Measurements from ENCODE around the gene PCNT. TPM values are rescaled to one million over a fixed set of nuclear protein-coding genes. Genes with fewer than 3 reads are reported as not detected.
"Not testable (repeated sequence)": the region's sequence is repeated elsewhere in the genome, so short reads cannot be mapped to it uniquely, and the experiment has no call there.

The PCNT gene
- total RNA-seq, 2 donors from 2014 or later, result 52.8 to 63.4 TPM

DNA sequence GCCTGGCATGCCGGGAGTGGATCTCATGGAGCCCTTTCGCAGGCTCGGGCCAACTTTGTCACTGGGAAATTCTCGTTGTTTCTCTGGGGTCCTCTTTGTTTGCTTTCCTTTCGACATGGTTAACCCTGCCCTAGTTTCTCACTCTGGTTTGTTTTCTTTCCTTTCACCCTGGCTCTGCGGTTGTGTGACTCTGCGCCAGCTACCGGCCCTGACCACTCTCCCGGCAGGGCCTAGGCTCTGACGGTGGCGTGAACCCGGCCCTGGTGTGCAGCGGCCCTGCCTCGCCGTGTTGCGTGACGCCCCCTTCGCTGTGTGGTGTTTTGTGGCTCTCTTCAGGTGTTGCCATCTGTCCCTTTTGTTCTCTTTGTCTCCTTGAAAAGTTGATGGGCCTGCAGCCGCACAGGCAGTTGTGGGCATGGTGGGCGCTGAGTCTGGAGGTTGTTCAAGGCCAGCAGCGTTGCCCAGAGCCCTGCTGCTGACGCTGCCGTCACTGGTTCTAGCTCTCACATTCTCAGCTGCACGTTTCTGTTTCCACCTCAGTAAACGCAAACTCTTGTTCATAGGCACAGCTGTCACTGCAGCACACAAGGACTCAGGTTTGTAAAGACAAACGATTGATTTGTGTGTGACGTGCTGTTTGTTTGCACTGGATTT is 70.1 kb downstream of the PCNT start:
- Mint-ChIP-seq H3K36me3 (peaks cover 5 to 6% of the 10 kb centered on the region in 2 donors), H3K9me3 (no peaks in the 10 kb centered on the region), H3K27ac (peak overlapping the region in 1 of 2 donors; percentile 93)
- ATAC-seq (no peak), DNase-seq (ENCODE audit: low spot score in 2 of 2) (no peak)

DNA sequence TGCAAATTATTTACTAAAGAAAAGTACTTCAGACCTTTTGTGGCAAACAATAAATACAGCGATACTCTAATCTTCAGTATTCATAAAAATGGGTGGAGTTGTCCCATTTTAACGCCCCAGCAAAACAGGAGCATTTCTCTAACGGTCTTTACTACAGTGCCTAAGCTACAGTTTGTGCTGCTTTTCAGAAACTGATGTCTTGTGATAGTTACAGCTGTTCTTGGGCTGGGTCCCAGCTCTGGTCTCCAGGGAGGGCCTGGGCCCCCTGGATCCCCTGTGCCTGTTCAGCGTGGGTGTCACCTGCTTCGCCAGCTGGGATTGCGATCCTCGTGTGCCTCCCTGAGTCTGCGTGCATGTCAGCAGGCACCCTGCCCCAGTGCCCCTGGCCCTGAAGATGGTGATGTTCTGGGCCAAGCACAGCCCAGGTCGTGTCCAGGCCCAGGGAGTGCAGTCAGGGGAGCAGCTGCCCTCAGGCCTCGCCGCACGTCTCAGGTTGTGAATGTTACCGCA is 70.7 kb downstream of the PCNT start:
- DNase-seq (ENCODE audit: low spot score in 2 of 2), result no peak
- ATAC-seq, result no peak
- H3K9me3 Mint-ChIP-seq, result no peaks in the 10 kb centered on the region
- H3K27ac Mint-ChIP-seq, result no peak overlapping the region
- H3K36me3 Mint-ChIP-seq, result peaks cover 5 to 6% of the 10 kb centered on the region in 2 donors

DNA sequence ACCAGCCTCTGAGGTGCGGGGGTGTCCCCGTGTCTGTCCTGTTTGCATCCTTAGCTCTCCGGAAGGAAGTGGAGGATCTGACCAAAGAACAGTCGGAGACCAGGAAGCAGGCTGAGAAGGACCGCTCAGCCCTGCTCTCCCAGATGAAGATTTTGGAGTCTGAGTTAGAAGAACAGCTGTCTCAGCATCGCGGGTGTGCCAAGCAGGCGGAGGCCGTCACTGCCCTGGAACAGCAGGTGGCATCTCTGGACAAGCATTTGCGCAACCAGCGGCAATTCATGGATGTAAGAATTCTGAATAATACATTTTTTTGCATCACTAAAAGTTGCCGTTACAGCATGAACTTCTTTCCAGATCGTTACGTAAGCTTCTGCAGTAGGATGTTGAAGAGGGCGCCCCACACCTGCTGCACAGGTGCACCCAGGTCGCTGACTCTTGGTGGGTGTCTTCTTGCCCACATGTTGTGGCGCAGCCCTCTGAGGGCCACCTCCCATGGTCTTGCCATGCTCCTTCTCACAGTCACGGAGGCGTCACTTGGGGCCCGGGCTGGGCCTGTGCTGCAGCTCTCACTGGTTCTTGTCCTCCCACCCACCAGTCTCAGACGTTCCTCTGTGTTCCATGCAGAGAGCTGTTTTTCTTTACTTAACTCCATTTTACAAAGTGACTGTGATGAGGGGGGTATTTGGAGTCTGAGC is 73.4 kb downstream of the PCNT start:
- Mint-ChIP-seq H3K36me3 (peaks cover 0 to 5% of the 10 kb centered on the region in 2 donors), H3K27ac (no peak overlapping the region), H3K9me3 (no peaks in the 10 kb centered on the region)
- ATAC-seq (no peak), DNase-seq (ENCODE audit: low spot score in 2 of 2) (no peak)

DNA sequence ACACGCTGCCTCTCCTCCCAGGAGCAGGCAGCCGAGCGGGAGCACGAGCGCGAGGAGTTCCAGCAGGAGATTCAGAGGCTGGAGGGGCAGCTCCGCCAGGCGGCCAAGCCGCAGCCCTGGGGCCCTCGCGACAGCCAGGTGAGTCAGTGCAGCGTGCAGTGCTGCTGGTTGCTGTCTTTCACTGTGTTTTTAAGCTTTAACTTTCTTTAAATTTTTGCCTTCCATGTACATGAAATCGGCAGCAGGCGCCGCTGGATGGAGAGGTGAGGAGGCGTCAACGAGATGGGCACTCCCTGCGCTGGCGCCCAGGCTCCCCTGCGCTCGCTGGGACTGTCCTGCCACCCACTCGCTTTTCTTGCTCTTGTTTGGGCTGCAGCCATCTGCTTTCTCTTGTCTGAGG is 74.0 kb downstream of the PCNT start:
- peaks cover 2 to 9% of the 10 kb centered on the region in 2 donors for H3K36me3 Mint-ChIP-seq

DNA sequence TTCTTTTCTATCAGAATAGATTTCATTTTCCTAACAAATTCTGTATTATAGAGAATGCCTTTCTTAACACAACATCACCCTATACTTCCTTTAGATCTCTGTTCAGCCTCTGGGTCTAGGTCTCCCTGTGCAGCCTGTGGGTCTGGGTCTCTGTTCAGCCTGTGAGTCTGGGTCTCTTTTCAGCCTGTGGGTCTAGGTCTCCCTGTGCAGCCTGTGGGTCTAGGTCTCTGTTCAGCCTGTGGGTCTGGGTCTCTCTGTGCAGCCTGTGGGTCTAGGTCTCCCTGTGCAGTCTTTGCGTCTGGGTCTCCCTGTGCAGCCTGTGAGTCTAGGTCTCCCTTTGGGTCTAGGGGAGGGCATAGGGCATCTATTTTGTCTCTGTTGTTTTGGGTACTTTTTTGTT is 75.2 kb downstream of the PCNT start:
- ATAC-seq, result peak in 1 of 2 donors; percentile 32
- H3K36me3 Mint-ChIP-seq, result peaks cover 7 to 13% of the 10 kb centered on the region in 2 donors
- H3K27ac Mint-ChIP-seq, result no peak overlapping the region
- H3K9me3 Mint-ChIP-seq, result no peaks in the 10 kb centered on the region
- no peak for DNase-seq (ENCODE audit: low spot score in 2 of 2)

More for the DNA sequence above, 74.0 kb downstream of the PCNT start:
- H3K27ac Mint-ChIP-seq, result peak overlapping the region in 1 of 2 donors; percentile 72
- no peak for ATAC-seq
- no peak for DNase-seq (ENCODE audit: low spot score in 2 of 2)
- H3K9me3 Mint-ChIP-seq, result no peaks in the 10 kb centered on the region

DNA sequence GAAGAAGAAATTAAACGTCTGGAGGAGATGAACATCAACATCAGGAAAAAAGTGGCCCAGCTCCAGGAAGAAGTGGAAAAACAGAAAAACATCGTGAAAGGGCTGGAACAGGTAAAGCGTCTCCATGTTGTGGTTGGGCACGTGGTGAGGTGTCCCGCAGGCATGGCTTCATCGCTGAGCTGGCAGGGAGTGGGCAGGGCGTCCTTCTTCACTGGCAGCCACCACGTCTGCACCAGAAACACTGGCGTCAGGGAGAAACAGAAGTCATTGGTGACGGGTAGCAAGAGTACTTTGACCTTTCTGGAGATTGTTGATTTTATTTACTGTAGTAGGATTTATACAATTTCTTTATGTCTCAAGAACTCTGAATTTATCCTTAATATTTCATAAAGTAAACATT is 75.7 kb downstream of the PCNT start:
- Mint-ChIP-seq H3K9me3 (no peaks in the 10 kb centered on the region), H3K27ac (peak overlapping the region in 1 of 2 donors; percentile 45), H3K36me3 (peaks cover 7 to 10% of the 10 kb centered on the region in 2 donors)
- DNase-seq (ENCODE audit: low spot score in 2 of 2) (no peak), ATAC-seq (no peak)

DNA sequence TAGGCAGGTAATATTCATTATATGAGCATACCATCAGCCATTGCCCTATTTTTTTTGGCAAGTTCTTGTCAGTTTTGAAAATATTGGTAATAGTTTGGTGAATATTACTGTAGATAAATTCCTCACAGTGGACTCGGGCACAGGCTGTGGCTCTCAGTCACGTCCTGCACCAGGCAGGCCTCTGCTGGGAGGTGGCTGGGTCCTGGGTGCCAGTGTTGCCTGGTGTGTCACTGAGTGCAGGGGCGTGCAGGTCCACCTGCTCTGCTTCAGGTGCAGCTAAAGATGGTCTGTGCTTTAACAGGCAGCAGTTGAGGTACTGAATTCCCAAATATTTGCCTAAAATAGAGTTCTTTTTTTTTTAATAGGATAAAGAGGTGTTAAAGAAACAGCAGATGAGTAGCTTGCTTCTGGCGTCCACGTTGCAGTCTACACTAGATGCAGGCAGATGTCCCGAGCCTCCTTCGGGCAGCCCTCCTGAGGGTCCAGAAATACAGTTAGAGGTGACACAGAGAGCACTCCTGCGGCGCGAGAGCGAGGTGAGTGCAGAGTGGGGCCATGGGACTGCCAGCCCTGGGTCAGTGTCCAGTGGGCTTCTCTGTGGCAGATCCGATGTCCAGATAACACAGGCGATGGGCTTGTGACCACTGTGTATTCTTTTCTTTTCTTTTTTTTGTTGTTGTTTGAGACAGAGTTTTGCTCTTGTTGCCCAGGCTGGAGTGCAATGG is 77.4 kb downstream of the PCNT start:
- ATAC-seq (no peak), DNase-seq (ENCODE audit: low spot score in 2 of 2) (no peak)
- Mint-ChIP-seq H3K27ac (no peak overlapping the region), H3K36me3 (peaks cover 7 to 10% of the 10 kb centered on the region in 2 donors), H3K9me3 (no peaks in the 10 kb centered on the region)

DNA sequence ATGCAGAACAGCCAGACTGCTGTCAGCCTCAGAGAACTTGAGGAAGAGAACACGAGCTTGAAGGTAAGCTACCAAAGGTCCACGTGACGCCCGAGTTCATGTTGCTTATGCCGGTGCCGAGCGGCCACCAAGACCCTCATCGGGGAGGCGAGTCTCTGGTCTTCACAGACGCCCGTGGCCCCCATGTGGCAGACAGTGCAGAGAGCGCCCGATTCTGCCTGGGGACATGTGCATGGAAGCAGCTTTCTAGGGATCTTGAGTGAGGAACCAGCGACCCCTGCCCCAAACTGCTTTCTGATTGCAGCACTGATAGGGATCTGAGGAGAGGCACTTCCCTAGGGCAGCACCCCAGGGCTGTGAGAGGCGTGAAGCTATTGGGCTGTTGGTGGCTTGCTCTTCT is 78.5 kb downstream of the PCNT start:
- Mint-ChIP-seq H3K27ac (no peak overlapping the region), H3K9me3 (no peaks in the 10 kb centered on the region), H3K36me3 (peaks cover 7 to 10% of the 10 kb centered on the region in 2 donors)
- DNase-seq (ENCODE audit: low spot score in 2 of 2), result no peak
- no peak for ATAC-seq

DNA sequence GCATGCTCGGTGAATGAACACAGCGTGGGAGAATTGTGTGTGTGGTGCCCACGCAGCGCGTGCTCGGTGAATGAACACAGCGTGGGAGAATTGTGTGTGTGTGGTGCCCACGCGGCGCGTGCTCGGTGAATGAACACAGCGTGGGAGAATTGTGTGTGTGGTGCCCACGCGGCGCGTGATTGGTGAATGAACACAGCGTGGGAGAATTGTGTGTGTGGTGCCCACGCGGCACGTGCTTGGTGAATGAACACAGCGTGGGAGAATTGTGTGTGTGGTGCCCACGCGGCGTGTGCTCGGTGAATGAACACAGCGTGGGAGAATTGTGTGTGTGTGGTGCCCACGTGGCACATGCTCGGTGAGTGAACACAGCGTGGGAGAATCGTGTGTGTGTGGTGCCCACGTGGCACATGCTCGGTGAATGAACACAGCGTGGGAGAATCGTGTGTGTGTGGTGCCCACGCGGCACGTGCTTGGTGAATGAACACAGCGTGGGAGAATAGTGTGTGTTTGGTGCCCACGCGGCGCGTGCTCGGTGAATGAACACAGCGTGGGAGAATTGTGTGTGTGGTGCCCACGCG is 79.4 kb downstream of the PCNT start:
- ATAC-seq; DNase-seq (ENCODE audit: low spot score in 2 of 2); H3K9me3 Mint-ChIP-seq; H3K36me3 Mint-ChIP-seq: not testable (repeated sequence)
- peak overlapping the region; percentile 28 to 55 for H3K27ac Mint-ChIP-seq

DNA sequence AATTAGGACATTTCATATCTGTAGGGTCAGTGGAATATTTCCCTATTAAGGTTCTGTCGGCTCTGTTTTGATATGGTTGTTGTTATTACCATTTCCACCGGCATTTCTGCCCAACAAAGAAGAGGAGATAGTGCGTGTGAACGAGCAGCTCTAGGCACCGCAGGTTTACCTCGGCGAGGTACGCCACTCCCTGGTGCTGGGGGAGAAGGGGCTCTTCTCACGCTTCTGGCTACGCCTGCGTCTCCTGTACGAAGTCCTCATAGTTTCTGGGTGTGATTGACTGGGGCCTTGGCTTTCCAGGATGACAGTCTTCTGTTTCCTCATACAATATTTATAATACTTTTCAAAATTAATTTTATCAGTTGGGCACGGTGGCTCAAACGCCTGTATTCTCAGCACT is 80.3 kb downstream of the PCNT start:
- Mint-ChIP-seq H3K9me3 (no peaks in the 10 kb centered on the region), H3K27ac (no peak overlapping the region), H3K36me3 (peaks cover 7 to 10% of the 10 kb centered on the region in 2 donors)
- no peak for DNase-seq (ENCODE audit: low spot score in 2 of 2)
- ATAC-seq, result no peak

DNA sequence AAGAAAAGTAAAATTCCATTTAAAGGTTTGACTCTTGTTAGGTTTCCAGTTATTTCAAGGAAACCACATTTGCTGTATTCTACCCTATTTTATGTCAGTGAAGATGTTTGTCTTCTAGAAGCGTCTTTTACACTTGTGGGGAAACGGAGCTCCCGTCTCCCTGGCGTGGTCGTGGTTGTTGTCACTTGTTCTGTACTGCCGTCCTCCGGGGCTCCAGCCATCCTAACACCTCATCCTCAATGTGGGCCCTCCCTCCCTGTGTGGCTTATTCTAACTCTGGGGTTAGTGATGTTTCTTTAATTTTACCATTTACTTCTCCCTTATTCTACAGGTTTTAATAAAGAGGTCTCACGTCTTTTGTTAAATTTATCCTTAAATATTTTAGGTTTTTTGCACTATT is 82.0 kb downstream of the PCNT start:
- DNase-seq (ENCODE audit: low spot score in 2 of 2) (no peak), ATAC-seq (no peak)
- Mint-ChIP-seq H3K36me3 (peaks cover 10 to 13% of the 10 kb centered on the region in 2 donors), H3K9me3 (no peaks in the 10 kb centered on the region), H3K27ac (no peak overlapping the region)

DNA sequence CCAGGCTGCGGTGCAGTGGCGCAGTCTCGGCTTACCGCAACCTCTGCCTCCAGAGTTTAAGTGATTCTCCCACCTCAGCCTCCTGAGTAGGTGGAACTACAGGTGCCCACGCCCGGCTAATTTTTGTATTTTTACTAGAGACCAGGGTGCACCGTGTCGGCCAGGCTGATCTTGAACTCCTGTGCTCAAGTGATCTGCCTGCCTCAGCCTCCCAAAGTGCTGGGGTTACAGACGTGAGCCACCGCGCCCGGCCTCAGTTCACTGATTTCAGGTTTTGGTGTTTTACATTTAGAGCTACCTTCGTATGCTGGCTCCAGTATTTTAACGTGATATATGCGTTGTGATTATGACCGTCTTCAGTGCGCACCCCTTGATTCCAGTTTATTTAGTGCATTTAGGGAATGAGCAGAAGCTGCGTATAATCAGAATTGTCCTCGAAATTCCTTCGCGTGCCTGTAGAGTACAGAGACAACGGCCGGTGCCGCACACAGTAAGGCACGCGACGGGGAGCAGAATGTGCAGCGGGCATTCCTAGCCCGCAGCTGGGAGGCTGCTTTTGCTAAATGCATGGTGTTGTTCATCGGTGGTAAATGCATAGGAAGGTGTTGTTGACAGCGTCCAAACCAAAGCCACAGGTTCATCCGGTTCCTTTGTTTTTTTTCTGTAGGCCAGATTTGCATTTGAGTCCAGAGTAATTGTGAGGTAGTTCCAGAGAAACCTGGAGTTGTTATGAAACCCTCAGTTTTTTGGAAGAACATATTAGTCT is 85.9 kb downstream of the PCNT start:
- Mint-ChIP-seq H3K36me3 (peaks cover 4 to 5% of the 10 kb centered on the region in 2 donors), H3K9me3 (no peaks in the 10 kb centered on the region), H3K27ac (no peak overlapping the region)
- DNase-seq (ENCODE audit: low spot score in 2 of 2), result no peak
- ATAC-seq, result no peak

DNA sequence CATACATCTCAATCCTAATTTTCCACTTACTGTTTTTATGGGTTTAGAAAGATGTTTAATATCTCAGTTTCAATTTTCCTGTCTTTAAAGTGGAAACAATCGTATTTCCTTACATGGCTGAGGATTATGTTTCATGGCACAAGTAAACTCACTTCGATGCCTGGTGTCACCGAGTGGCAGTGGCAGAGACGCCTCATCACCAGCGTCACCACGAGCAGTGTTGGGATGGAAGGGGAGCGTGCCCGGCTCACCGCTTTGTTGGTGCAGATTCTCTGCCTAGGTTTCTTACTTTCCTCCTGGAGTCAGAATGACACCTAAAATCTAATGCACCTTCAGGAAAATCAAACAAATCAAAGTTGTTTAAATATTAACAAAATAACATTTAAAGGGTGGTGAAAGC is 86.6 kb downstream of the PCNT start:
- Mint-ChIP-seq H3K9me3 (no peaks in the 10 kb centered on the region), H3K36me3 (peaks cover 4 to 5% of the 10 kb centered on the region in 2 donors), H3K27ac (no peak overlapping the region)
- DNase-seq (ENCODE audit: low spot score in 2 of 2) (no peak), ATAC-seq (no peak)

DNA sequence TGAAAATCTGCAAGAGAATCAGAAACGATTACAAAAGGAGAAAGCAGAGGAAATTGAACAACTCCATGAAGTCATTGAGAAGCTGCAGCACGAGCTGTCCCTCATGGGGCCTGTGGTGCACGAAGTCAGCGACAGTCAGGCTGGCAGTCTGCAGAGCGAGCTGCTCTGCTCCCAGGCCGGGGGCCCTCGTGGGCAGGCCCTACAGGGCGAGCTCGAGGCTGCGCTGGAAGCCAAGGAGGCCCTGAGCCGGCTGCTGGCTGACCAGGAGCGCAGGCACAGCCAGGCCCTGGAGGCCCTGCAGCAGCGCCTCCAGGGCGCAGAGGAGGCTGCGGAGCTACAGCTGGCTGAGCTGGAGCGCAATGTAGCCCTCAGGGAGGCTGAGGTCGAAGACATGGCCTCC is 87.3 kb downstream of the PCNT start:
- Mint-ChIP-seq H3K9me3 (no peaks in the 10 kb centered on the region), H3K27ac (peak overlapping the region in 1 of 2 donors; percentile 36), H3K36me3 (peaks cover 5 to 11% of the 10 kb centered on the region in 2 donors)
- no peak for DNase-seq (ENCODE audit: low spot score in 2 of 2)
- ATAC-seq, result no peak

DNA sequence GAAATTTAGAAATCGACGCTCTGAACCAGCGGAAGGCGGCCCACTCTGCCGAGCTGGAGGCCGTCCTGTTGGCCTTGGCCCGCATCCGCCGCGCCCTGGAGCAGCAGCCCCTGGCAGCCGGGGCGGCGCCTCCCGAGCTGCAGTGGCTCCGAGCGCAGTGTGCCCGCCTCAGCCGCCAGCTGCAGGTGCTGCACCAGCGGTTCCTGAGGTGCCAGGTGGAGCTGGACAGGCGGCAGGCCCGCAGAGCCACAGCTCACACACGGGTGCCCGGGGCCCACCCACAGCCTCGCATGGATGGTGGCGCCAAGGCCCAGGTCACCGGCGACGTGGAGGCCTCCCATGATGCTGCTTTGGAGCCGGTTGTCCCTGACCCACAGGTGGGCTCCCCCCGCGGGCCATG is 87.7 kb downstream of the PCNT start:
- Mint-ChIP-seq H3K9me3 (no peaks in the 10 kb centered on the region), H3K36me3 (peaks cover 5 to 11% of the 10 kb centered on the region in 2 donors), H3K27ac (no peak overlapping the region)
- ATAC-seq (no peak), DNase-seq (ENCODE audit: low spot score in 2 of 2) (no peak)
